ENCODE data around the gene NTM.

The NTM gene

GRCh38 chr11:131712897-131713296 is 342.5 kb downstream of the NTM start:
- Histone ChIP-seq H3K4me1 (ENCODE audit: control insufficient read depth, insufficient read depth, low read length, poor library complexity, severe bottlenecking) (no peaks in the 10 kb centered on the region), H3K36me3 (ENCODE audit: control insufficient read depth, insufficient read depth, low read length) (no peaks in the 10 kb centered on the region), H3K9me3 (ENCODE audit: control insufficient read depth, low read length) (no peaks in the 10 kb centered on the region), H3K27ac (ENCODE audit: low read depth, low read length, severe bottlenecking) (no peak overlapping the region), H3K4me3 (ENCODE audit: extremely low read depth, insufficient read depth, low read length, poor library complexity, severe bottlenecking) (no peak overlapping the region)
- WGBS, 2 experiments (ENCODE audit: insufficient coverage in 2 of 2) = 94 to 100% methylated on average over 5 of the region's 5 CpGs

DNA sequence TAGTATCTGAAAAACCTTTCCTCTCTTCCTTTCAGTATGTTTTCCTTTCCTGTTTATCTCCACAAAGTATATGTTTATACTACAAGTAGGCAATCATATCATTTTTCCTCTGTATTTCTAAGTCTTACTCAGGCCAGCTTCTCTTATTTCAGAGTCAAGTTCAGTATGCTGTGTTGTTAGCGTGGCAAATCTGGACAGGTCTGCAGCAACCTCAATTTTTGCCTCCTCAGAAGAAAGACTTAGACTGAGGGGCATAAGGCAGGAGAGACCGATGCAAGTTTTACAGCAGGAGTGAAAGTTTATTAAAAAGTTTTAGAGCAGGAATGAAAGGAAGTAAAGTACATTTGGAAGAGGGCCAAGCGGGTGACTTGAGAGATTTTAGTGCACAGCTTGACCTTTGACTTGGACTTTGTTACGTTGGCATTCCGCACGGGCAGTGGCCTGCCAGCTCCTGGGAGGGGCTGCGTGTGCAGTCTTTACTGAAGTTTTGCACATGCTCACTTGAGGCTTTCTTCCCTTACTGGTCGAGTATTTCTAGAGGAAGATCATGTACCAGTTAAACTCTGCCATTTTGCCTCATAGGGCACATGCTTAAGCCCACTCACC is 343.2 kb downstream of the NTM start:
- no peak overlapping the region for H3K4me3 ChIP-seq (ENCODE audit: extremely low read depth, insufficient read depth, low read length, poor library complexity, severe bottlenecking)
- H3K27ac ChIP-seq (ENCODE audit: low read depth, low read length, severe bottlenecking) = no peak overlapping the region
- WGBS, 2 experiments (ENCODE audit: insufficient coverage in 2 of 2) = 95 to 97% methylated on average over 8 of the region's 8 CpGs
- H3K9me3 ChIP-seq (ENCODE audit: control insufficient read depth, low read length) = no peaks in the 10 kb centered on the region
- no peaks in the 10 kb centered on the region for H3K4me1 ChIP-seq (ENCODE audit: control insufficient read depth, insufficient read depth, low read length, poor library complexity, severe bottlenecking)
- H3K36me3 ChIP-seq (ENCODE audit: control insufficient read depth, insufficient read depth, low read length) = no peaks in the 10 kb centered on the region

DNA sequence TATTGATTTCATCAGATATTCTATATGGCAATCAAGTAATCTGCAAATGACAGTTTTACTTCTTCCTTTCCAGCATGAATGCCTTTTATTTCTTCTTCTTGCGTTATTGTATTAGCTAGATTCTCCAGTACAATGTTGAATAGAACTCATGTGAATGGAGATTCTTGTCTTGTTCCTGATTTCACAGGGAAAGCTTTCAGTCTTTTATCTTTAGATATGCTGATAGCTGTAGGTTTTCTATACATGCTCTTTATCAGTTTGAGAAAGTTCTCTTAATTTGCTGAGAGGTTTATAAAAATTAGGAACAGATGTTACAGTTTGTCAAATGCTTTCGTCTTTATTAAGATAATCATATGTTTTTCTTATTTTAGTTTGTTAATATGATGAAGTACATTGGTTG is 347.2 kb downstream of the NTM start:
- Histone ChIP-seq H3K36me3 (ENCODE audit: control insufficient read depth, insufficient read depth, low read length) (no peaks in the 10 kb centered on the region), H3K4me3 (ENCODE audit: extremely low read depth, insufficient read depth, low read length, poor library complexity, severe bottlenecking) (no peak overlapping the region)
- 100% methylated on average over 1 of the region's 2 CpGs; no CpG with 5 or more reads in 1 of the 2 experiments for WGBS, 2 experiments (ENCODE audit: insufficient coverage in 2 of 2)

GRCh38 chr11:131723088-131723487 is 352.7 kb downstream of the NTM start:
- Histone ChIP-seq H3K36me3 (ENCODE audit: control insufficient read depth, insufficient read depth, low read length) (no peaks in the 10 kb centered on the region), H3K27ac (ENCODE audit: low read depth, low read length, severe bottlenecking) (no peak overlapping the region), H3K4me1 (ENCODE audit: control insufficient read depth, insufficient read depth, low read length, poor library complexity, severe bottlenecking) (no peaks in the 10 kb centered on the region), H3K9me3 (ENCODE audit: control insufficient read depth, low read length) (no peaks in the 10 kb centered on the region), H3K4me3 (ENCODE audit: extremely low read depth, insufficient read depth, low read length, poor library complexity, severe bottlenecking) (no peak overlapping the region)
- 90% methylated on average over 6 of the region's 8 CpGs for WGBS, 2 experiments (ENCODE audit: insufficient coverage in 2 of 2)

More for the DNA sequence above, 347.2 kb downstream of the NTM start:
- H3K4me1 ChIP-seq (ENCODE audit: control insufficient read depth, insufficient read depth, low read length, poor library complexity, severe bottlenecking) = no peaks in the 10 kb centered on the region
- H3K9me3 ChIP-seq (ENCODE audit: control insufficient read depth, low read length) = no peaks in the 10 kb centered on the region
- H3K27ac ChIP-seq (ENCODE audit: low read depth, low read length, severe bottlenecking) = no peak overlapping the region

- H3K4me1 ChIP-seq (ENCODE audit: control insufficient read depth, insufficient read depth, low read length, poor library complexity, severe bottlenecking) = no peaks in the 10 kb centered on the region
- H3K27ac ChIP-seq (ENCODE audit: low read depth, low read length, severe bottlenecking) = no peak overlapping the region
- 92 to 94% methylated on average over 9 to 10 of the region's 10 CpGs for WGBS, 2 experiments (ENCODE audit: insufficient coverage in 2 of 2)
- no peaks in the 10 kb centered on the region for H3K9me3 ChIP-seq (ENCODE audit: control insufficient read depth, low read length)
- H3K4me3 ChIP-seq (ENCODE audit: extremely low read depth, insufficient read depth, low read length, poor library complexity, severe bottlenecking) = no peak overlapping the region
- no peaks in the 10 kb centered on the region for H3K36me3 ChIP-seq (ENCODE audit: control insufficient read depth, insufficient read depth, low read length)
Observed at GRCh38 chr11:131724436-131724975, 354.1 kb downstream of the NTM start.

- H3K4me1 ChIP-seq (ENCODE audit: control insufficient read depth, insufficient read depth, low read length, poor library complexity, severe bottlenecking) = no peaks in the 10 kb centered on the region
- WGBS, 2 experiments (ENCODE audit: insufficient coverage in 2 of 2) = 80 to 92% methylated on average over 2 to 3 of the region's 4 CpGs
- H3K4me3 ChIP-seq (ENCODE audit: extremely low read depth, insufficient read depth, low read length, poor library complexity, severe bottlenecking) = no peak overlapping the region
- H3K9me3 ChIP-seq (ENCODE audit: control insufficient read depth, low read length) = no peaks in the 10 kb centered on the region
- H3K27ac ChIP-seq (ENCODE audit: low read depth, low read length, severe bottlenecking) = no peak overlapping the region
- H3K36me3 ChIP-seq (ENCODE audit: control insufficient read depth, insufficient read depth, low read length) = no peaks in the 10 kb centered on the region
Observed at GRCh38 chr11:131734871-131735270, 364.5 kb downstream of the NTM start.

GRCh38 chr11:131737357-131737756 is 366.9 kb downstream of the NTM start:
- no CpG with 5 or more reads among the region's 7 CpGs for WGBS, 2 experiments (ENCODE audit: insufficient coverage in 2 of 2)
- Histone ChIP-seq H3K36me3 (ENCODE audit: control insufficient read depth, insufficient read depth, low read length) (no peaks in the 10 kb centered on the region), H3K4me3 (ENCODE audit: extremely low read depth, insufficient read depth, low read length, poor library complexity, severe bottlenecking) (no peak overlapping the region), H3K4me1 (ENCODE audit: control insufficient read depth, insufficient read depth, low read length, poor library complexity, severe bottlenecking) (no peaks in the 10 kb centered on the region), H3K9me3 (ENCODE audit: control insufficient read depth, low read length) (no peaks in the 10 kb centered on the region), H3K27ac (ENCODE audit: low read depth, low read length, severe bottlenecking) (no peak overlapping the region)

- no peaks in the 10 kb centered on the region for H3K4me1 ChIP-seq (ENCODE audit: control insufficient read depth, insufficient read depth, low read length, poor library complexity, severe bottlenecking)
- no peak overlapping the region for H3K4me3 ChIP-seq (ENCODE audit: extremely low read depth, insufficient read depth, low read length, poor library complexity, severe bottlenecking)
- no peaks in the 10 kb centered on the region for H3K9me3 ChIP-seq (ENCODE audit: control insufficient read depth, low read length)
- WGBS, 2 experiments (ENCODE audit: insufficient coverage in 2 of 2) = 75 to 79% methylated on average over 4 to 8 of the region's 11 CpGs
- no peaks in the 10 kb centered on the region for H3K36me3 ChIP-seq (ENCODE audit: control insufficient read depth, insufficient read depth, low read length)
- H3K27ac ChIP-seq (ENCODE audit: low read depth, low read length, severe bottlenecking) = no peak overlapping the region
Observed at GRCh38 chr11:131739243-131739882, 368.9 kb downstream of the NTM start.

GRCh38 chr11:131744847-131745246 is 374.4 kb downstream of the NTM start:
- Histone ChIP-seq H3K4me3 (ENCODE audit: extremely low read depth, insufficient read depth, low read length, poor library complexity, severe bottlenecking) (no peak overlapping the region), H3K4me1 (ENCODE audit: control insufficient read depth, insufficient read depth, low read length, poor library complexity, severe bottlenecking) (peaks cover 16% of the 10 kb centered on the region), H3K27ac (ENCODE audit: low read depth, low read length, severe bottlenecking) (no peak overlapping the region), H3K9me3 (ENCODE audit: control insufficient read depth, low read length) (no peaks in the 10 kb centered on the region), H3K36me3 (ENCODE audit: control insufficient read depth, insufficient read depth, low read length) (no peaks in the 10 kb centered on the region)
- 86 to 94% methylated on average over 6 to 7 of the region's 8 CpGs for WGBS, 2 experiments (ENCODE audit: insufficient coverage in 2 of 2)

DNA sequence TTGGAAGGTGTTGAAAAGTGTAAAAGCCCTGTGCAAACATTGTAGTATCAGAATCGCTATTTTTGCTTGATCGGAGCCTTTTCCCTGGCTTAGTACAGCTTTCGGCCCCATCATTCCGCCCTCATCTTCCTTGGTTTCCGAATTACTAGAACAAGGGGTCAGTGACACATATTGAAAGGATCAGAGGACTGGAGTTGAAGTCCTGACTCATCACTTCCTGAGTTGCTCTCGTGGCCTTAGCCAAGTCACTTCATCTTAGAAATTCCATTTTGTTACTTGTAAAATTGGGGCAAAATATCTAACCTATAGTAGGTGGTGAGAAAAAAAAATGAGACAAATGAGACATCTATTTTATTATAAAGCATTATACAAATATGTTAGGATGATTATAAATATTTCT is 375.0 kb downstream of the NTM start:
- Histone ChIP-seq H3K9me3 (ENCODE audit: control insufficient read depth, low read length) (no peaks in the 10 kb centered on the region), H3K4me3 (ENCODE audit: extremely low read depth, insufficient read depth, low read length, poor library complexity, severe bottlenecking) (no peak overlapping the region), H3K4me1 (ENCODE audit: control insufficient read depth, insufficient read depth, low read length, poor library complexity, severe bottlenecking) (peaks cover 16% of the 10 kb centered on the region), H3K27ac (ENCODE audit: low read depth, low read length, severe bottlenecking) (no peak overlapping the region), H3K36me3 (ENCODE audit: control insufficient read depth, insufficient read depth, low read length) (no peaks in the 10 kb centered on the region)
- 84 to 90% methylated on average over 3 to 5 of the region's 6 CpGs for WGBS, 2 experiments (ENCODE audit: insufficient coverage in 2 of 2)

DNA sequence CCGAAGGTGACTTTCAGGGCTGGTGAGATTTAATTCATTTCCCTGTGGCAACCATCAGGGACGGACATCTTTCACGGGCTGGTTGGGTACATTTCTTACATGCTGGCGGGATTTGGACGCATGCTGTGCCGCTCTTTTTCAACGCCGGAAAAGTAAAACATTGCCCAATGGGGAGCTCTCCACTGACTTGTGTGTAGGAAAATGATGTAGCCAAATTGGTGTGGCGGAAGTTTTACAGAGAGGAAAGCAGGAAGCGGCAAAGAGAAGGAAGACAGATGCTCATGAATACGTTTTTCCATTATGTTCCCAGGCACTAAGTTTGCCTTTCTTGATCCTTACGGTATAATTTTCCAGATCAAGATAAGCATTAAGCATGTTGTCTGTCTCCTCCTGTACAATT is 375.8 kb downstream of the NTM start:
- H3K27ac ChIP-seq (ENCODE audit: low read depth, low read length, severe bottlenecking) = no peak overlapping the region
- 86 to 95% methylated on average over 11 of the region's 12 CpGs for WGBS, 2 experiments (ENCODE audit: insufficient coverage in 2 of 2)
- peaks cover 16% of the 10 kb centered on the region for H3K4me1 ChIP-seq (ENCODE audit: control insufficient read depth, insufficient read depth, low read length, poor library complexity, severe bottlenecking)
- H3K9me3 ChIP-seq (ENCODE audit: control insufficient read depth, low read length) = no peaks in the 10 kb centered on the region
- H3K36me3 ChIP-seq (ENCODE audit: control insufficient read depth, insufficient read depth, low read length) = no peaks in the 10 kb centered on the region
- H3K4me3 ChIP-seq (ENCODE audit: extremely low read depth, insufficient read depth, low read length, poor library complexity, severe bottlenecking) = no peak overlapping the region
